ENCODE data around the gene SOX30. TPM values are rescaled to one million over a fixed set of nuclear protein-coding genes. Genes with fewer than 3 reads are reported as not detected.
"Not testable (repeated sequence)": the region's sequence is repeated elsewhere in the genome, so short reads cannot be mapped to it uniquely, and the experiment has no call there.

Gene SOX30
- total RNA-seq, result under 1 TPM; 0.18 to 0.33 TPM

- Mint-ChIP-seq H3K4me1 (peaks cover 20% of the 10 kb centered on the region), H3K4me3 (peak within 1 kb of the TSS; percentile 70), H3K9me3 (peaks cover 37% of the 10 kb centered on the region), H3K36me3 (ENCODE audit: low read depth) (peaks cover 36% of the 10 kb centered on the region), H3K27me3 (no peaks in the 10 kb centered on the region), H3K27ac (peak within 1 kb of the TSS; percentile 62)
- ChIA-PET POLR2A (interaction anchor here (1.1 to 2.0 kb wide), 2 partner anchors 24 to 90 kb away, joined by 3 to 6 read pairs; no protein-coding TSS in a partner anchor), CTCF (interaction anchor here (1.3 to 1.6 kb wide), 3 partner anchors 56 to 91 kb away, joined by 3 to 4 read pairs (median 4); partner anchors contain the start of gene LSM11)
- no peak for DNase-seq
Measured at GRCh38 chr5:157652377-157652692, at the start of gene SOX30. Gene SOX30, minus strand, starts transcription at chr5:157652438. Its CDS starts 360 bp downstream, at chr5:157652078.

GRCh38 chr5:157698674-157699073 lies 46.4 kb upstream of the SOX30 start:
- H3K27ac Mint-ChIP-seq; H3K4me1 Mint-ChIP-seq; POLR2A ChIA-PET; CTCF ChIA-PET; H3K36me3 Mint-ChIP-seq (ENCODE audit: low read depth); H3K4me3 Mint-ChIP-seq; H3K27me3 Mint-ChIP-seq; DNase-seq: not testable (repeated sequence)
- H3K9me3 Mint-ChIP-seq, result peaks cover 13% of the 10 kb centered on the region

GRCh38 chr5:157696154-157696553 lies 43.9 kb upstream of the SOX30 start:
- H3K4me1 Mint-ChIP-seq; H3K36me3 Mint-ChIP-seq (ENCODE audit: low read depth); H3K27me3 Mint-ChIP-seq; CTCF ChIA-PET; H3K27ac Mint-ChIP-seq; POLR2A ChIA-PET; DNase-seq; H3K4me3 Mint-ChIP-seq: not testable (repeated sequence)
- H3K9me3 Mint-ChIP-seq, result peaks cover 17% of the 10 kb centered on the region

- H3K27ac Mint-ChIP-seq; DNase-seq; H3K27me3 Mint-ChIP-seq; POLR2A ChIA-PET; H3K36me3 Mint-ChIP-seq (ENCODE audit: low read depth); H3K4me1 Mint-ChIP-seq; H3K4me3 Mint-ChIP-seq: not testable (repeated sequence)
- peaks cover 18% of the 10 kb centered on the region for H3K9me3 Mint-ChIP-seq
- CTCF ChIA-PET, result interaction anchor here (1.7 kb wide), 1 partner anchor 25 kb away, joined by 6 read pairs; no protein-coding TSS in a partner anchor
Measured at GRCh38 chr5:157693816-157694215, 41.6 kb upstream of the SOX30 start.

- H3K27me3 Mint-ChIP-seq, result peaks cover 1% of the 10 kb centered on the region
- no peak for DNase-seq
- CTCF ChIA-PET, result interaction anchor here (0.6 to 2.4 kb wide), 13 partner anchors 9 to 133 kb away, joined by 3 to 9 read pairs (median 4); no protein-coding TSS in a partner anchor
- no peak overlapping the region for H3K27ac Mint-ChIP-seq
- H3K4me1 Mint-ChIP-seq, result no peaks in the 10 kb centered on the region
- POLR2A ChIA-PET, result no interaction called here
- no peak overlapping the region for H3K4me3 Mint-ChIP-seq
- peaks cover 5% of the 10 kb centered on the region for H3K36me3 Mint-ChIP-seq (ENCODE audit: low read depth)
- H3K9me3 Mint-ChIP-seq, result peaks cover 9% of the 10 kb centered on the region
Measured at GRCh38 chr5:157690690-157691433, 38.6 kb upstream of the SOX30 start.

- ChIA-PET POLR2A (no interaction called here), CTCF (interaction anchor here (0.6 to 2.4 kb wide), 15 partner anchors 9 to 214 kb away, joined by 3 to 9 read pairs (median 4); no protein-coding TSS in a partner anchor)
- peak; percentile 38 for DNase-seq
- Mint-ChIP-seq H3K36me3 (ENCODE audit: low read depth) (peaks cover 5% of the 10 kb centered on the region), H3K4me1 (no peaks in the 10 kb centered on the region), H3K27me3 (peaks cover 1% of the 10 kb centered on the region), H3K27ac (no peak overlapping the region), H3K4me3 (no peak overlapping the region), H3K9me3 (peaks cover 9% of the 10 kb centered on the region)
Measured at GRCh38 chr5:157689942-157690689, 37.9 kb upstream of the SOX30 start.

GRCh38 chr5:157687198-157687554 lies 34.9 kb upstream of the SOX30 start:
- ChIA-PET POLR2A (no interaction called here), CTCF (no interaction called here)
- H3K36me3 Mint-ChIP-seq (ENCODE audit: low read depth), result peaks cover 5% of the 10 kb centered on the region
- H3K4me1 Mint-ChIP-seq, result no peaks in the 10 kb centered on the region
- no peak for DNase-seq
- no peak overlapping the region for H3K27ac Mint-ChIP-seq
- H3K4me3 Mint-ChIP-seq, result no peak overlapping the region
- H3K27me3 Mint-ChIP-seq, result peaks cover 1% of the 10 kb centered on the region
- peaks cover 9% of the 10 kb centered on the region for H3K9me3 Mint-ChIP-seq

GRCh38 chr5:157686276-157687197 lies 34.3 kb upstream of the SOX30 start:
- H3K27ac Mint-ChIP-seq; POLR2A ChIA-PET; H3K9me3 Mint-ChIP-seq; CTCF ChIA-PET; H3K27me3 Mint-ChIP-seq; H3K4me1 Mint-ChIP-seq; H3K36me3 Mint-ChIP-seq (ENCODE audit: low read depth); DNase-seq; H3K4me3 Mint-ChIP-seq: not testable (repeated sequence)

- Mint-ChIP-seq H3K4me3 (no peak overlapping the region), H3K27ac (no peak overlapping the region), H3K36me3 (ENCODE audit: low read depth) (no peaks in the 10 kb centered on the region), H3K27me3 (no peaks in the 10 kb centered on the region), H3K4me1 (no peaks in the 10 kb centered on the region), H3K9me3 (no peaks in the 10 kb centered on the region)
- CTCF ChIA-PET, result interaction anchor here (0.7 to 1.6 kb wide), 3 partner anchors 8 to 56 kb away, joined by 3 to 7 read pairs (median 4); no protein-coding TSS in a partner anchor
- POLR2A ChIA-PET, result no interaction called here
- DNase-seq, result no peak
Measured at GRCh38 chr5:157682257-157682656, 30.0 kb upstream of the SOX30 start.

GRCh38 chr5:157681048-157681447 lies 28.8 kb upstream of the SOX30 start:
- CTCF ChIA-PET, result interaction anchor here (1.5 to 1.6 kb wide), 2 partner anchors 10 to 12 kb away, joined by 3 to 7 read pairs; no protein-coding TSS in a partner anchor
- Mint-ChIP-seq H3K27me3 (no peaks in the 10 kb centered on the region), H3K27ac (no peak overlapping the region), H3K36me3 (ENCODE audit: low read depth) (no peaks in the 10 kb centered on the region), H3K9me3 (no peaks in the 10 kb centered on the region), H3K4me3 (no peak overlapping the region), H3K4me1 (no peaks in the 10 kb centered on the region)
- POLR2A ChIA-PET, result no interaction called here
- DNase-seq, result no peak

- ChIA-PET CTCF (interaction anchor here (0.6 kb wide), 1 partner anchor 257 kb away, joined by 4 read pairs; no protein-coding TSS in a partner anchor), POLR2A (no interaction called here)
- no peak for DNase-seq
- no peak overlapping the region for H3K27ac Mint-ChIP-seq
- H3K4me1 Mint-ChIP-seq, result no peaks in the 10 kb centered on the region
- no peaks in the 10 kb centered on the region for H3K27me3 Mint-ChIP-seq
- no peaks in the 10 kb centered on the region for H3K9me3 Mint-ChIP-seq
- no peak overlapping the region for H3K4me3 Mint-ChIP-seq
- no peaks in the 10 kb centered on the region for H3K36me3 Mint-ChIP-seq (ENCODE audit: low read depth)
Measured at GRCh38 chr5:157680239-157680638, 28.0 kb upstream of the SOX30 start.

GRCh38 chr5:157679801-157680200 lies 27.6 kb upstream of the SOX30 start:
- CTCF ChIA-PET, result interaction anchor here (0.6 to 1.7 kb wide), 2 partner anchors 11 to 257 kb away, joined by 4 read pairs; no protein-coding TSS in a partner anchor
- Mint-ChIP-seq H3K27ac (no peak overlapping the region), H3K36me3 (ENCODE audit: low read depth) (no peaks in the 10 kb centered on the region), H3K4me3 (no peak overlapping the region), H3K4me1 (no peaks in the 10 kb centered on the region), H3K9me3 (no peaks in the 10 kb centered on the region), H3K27me3 (no peaks in the 10 kb centered on the region)
- POLR2A ChIA-PET, result no interaction called here
- no peak for DNase-seq

- no peaks in the 10 kb centered on the region for H3K9me3 Mint-ChIP-seq
- ChIA-PET CTCF (no interaction called here), POLR2A (no interaction called here)
- no peak for DNase-seq
- H3K4me1 Mint-ChIP-seq, result no peaks in the 10 kb centered on the region
- no peak overlapping the region for H3K27ac Mint-ChIP-seq
- no peaks in the 10 kb centered on the region for H3K27me3 Mint-ChIP-seq
- no peak overlapping the region for H3K4me3 Mint-ChIP-seq
- H3K36me3 Mint-ChIP-seq (ENCODE audit: low read depth), result no peaks in the 10 kb centered on the region
Measured at GRCh38 chr5:157677931-157678330, 25.7 kb upstream of the SOX30 start.
